AG09319 (cell line): Measurements from ENCODE around the gene MYBL2.
A peak's percentile ranks its signal among the peaks of the same experiment; 100 is the strongest.
"Not testable (repeated sequence)": the region's sequence is repeated elsewhere in the genome, so short reads cannot be mapped to it uniquely, and the experiment has no call there.

Experiments
- DNase-seq: peaks from one replicate; pipeline ENCODE4 v3.0.0-alpha.2; 2010; ENCODE audit warnings: low read depth; ENCODE audit errors: extremely low read depth
- CTCF ChIP-seq: IDR thresholded peaks from 2 replicates; pipeline ENCODE4 v1.5.1; 2011; ENCODE audit warnings: low read depth, mild to moderate bottlenecking, inconsistent platforms, low read length, moderate library complexity

Gene MYBL2

DNA sequence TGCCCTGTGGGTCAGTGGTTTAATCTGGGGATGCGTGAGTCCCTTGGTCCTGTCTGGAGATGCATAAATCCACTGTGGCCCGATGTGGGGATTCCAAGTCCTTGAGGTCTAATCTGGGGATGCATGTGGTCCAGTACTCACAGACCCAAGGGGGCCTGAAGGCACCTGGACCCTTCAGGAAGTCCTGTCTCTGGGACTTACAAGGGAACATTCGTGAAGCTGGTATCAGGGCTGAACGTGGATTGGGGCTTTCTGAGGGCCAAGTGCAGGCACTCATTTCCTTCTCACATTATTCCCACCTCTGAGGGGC, 85.1 kb downstream of the MYBL2 start:
- no peak for TF ChIP-seq CTCF
- DNase-seq, result no peak

DNA sequence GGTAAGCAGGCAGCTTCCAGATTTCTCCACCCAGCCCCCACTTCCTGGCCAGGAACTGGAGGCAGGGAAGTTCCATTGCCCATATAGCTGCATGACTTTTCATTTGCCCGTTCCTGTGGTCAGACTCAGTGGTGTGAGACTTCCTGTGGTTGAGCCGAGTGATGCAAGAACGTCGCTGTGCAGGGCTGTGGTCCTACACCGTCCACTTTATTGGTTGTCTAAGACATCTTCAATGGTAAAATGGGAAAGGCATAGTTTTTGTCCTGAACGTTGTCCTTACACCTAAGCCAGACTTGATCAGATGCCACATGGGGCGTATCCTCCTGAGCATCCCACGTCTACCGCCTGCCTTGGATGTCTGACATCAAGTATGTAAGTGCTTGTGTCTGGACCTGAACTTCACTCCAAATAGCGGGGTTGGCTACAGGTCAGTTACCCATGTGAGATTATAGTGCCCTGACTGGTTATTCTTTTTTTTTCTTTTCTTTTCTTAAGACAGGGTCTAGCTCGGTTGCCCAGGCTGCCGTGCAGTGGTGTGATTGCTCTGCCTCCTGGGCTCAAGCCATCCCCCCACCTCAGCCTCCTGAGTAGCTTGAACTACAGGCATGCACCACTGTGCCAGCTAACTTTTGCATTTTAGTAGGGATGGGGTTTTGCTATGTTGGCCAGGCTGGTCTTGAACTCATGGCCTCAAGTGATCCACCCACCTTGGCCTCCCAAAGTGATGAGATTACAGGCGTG, 85.8 kb downstream of the MYBL2 start:
- peak; percentile 69 for DNase-seq
- TF ChIP-seq CTCF, result no peak

DNA sequence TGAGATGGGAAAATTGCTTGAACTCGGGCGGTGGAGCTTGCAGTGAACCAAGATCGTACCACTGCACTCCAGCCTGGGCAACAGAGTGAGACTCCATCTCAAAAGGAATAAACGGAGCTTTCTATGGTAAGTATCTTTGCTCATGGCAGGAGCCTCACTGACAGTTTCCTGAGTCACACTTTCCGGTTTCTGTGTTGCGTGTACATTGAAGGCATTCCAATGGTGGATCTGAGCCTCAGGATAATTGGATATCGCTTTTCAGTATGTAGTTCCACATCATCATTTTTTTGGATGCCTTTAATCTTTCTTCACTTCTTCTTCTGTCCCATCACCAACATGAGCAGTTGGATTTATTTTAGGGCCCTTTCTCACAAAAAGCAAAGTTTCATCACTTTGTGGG, 88.5 kb downstream of the MYBL2 start:
- no peak for TF ChIP-seq CTCF
- DNase-seq, result no peak

DNA sequence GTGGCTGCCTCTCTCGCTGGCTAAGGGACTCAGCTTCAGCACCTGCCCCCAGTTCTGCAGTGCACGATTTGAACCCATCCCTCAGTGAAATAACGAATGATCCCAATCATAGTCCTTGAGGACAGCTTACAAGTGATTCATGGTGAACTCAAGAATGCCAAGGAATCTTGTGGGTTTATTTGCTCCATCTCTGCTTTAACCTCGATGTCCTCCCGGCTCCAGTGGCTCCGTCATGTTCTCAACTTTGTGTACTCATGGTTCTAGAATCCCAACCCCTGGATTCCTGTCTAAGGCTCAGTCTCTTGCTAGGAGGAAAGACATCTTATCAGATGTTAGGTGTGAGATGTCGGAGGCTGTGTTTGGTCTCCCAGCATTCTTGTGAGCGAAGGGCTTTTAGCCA, 88.9 kb downstream of the MYBL2 start:
- no peak for DNase-seq
- TF ChIP-seq CTCF, result no peak

DNA sequence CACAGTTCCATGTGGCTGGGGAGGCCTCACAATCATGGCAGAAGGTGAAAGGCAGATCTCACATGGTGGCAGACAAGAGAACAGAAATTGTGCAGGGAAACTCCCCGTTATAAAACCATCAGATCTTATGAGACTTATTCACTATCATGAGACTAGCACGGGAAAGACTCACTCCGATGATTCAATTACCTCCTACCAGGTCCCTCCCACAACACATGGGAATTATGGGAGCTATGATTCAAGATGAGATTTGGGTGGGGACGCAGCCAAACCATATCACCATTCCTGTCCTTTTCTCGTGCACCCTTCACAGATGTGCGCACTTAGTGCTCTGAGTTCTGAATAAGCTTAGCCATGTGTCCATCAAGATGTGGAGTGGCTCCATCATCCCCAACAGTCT, 91.0 kb downstream of the MYBL2 start:
- DNase-seq, result not testable (repeated sequence)

GRCh38 chr20:43761386-43762340, 94.7 kb downstream of the MYBL2 start:
- TF ChIP-seq CTCF, result no peak
- no peak for DNase-seq

DNA sequence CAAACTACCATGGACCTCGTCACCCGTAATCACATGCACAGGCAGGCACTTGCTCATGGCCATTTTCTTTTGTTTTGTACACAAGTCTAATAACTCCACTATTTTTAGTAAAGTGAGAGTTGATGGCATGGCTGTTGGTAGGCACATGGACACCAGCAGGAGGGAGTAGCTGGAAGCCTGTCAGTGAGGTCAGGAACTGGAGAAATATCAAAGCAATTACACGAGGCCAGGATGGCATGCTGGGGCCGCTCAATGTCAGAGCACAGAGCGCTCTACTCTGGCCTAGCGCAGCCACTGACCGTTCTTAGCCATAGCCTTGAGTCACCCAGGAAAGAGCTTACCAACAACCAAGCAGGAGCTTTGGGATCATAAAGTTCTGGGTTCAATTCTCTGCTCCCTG, 96.0 kb downstream of the MYBL2 start:
- no peak for DNase-seq
- no peak for TF ChIP-seq CTCF
